Right lobe of liver (tissue), 6 donors: ENCODE results near the gene CNPY1. TPM values are rescaled to one million over a fixed set of nuclear protein-coding genes. Genes with fewer than 3 reads are reported as not detected.

Source experiments
- ATAC-seq, 4 donors: fragments of 200-7000 bp; cut with Tn5 transposase; one replicate each; pipeline ENCODE4 v1.9.1; 2020; ENCODE audit warnings: mild to moderate bottlenecking in 4 of 4, moderate library complexity in 4 of 4
- DNase-seq, 3 donors: peaks; one replicate each; pipeline ENCODE4 v3.0.0-alpha.2; 2020
- H3K27ac ChIP-seq, 3 donors: fragments of 200-600 bp; one replicate each; pipeline ENCODE4 v1.8.0; 2022
- H3K27me3 ChIP-seq, 2 donors: fragments of 200-600 bp; one replicate each; pipeline ENCODE4 v1.8.0; 2022
- H3K36me3 ChIP-seq, 4 donors: fragments of 200-600 bp; sonication (generic) in 1 of 4; one replicate each; pipeline versions ENCODE4 v1.5.1 to v1.8.0; 2017 to 2022; ENCODE audit warnings: control low read depth in 1 of 4
- H3K4me1 ChIP-seq, 4 donors: fragments of 200-600 bp; sonication (generic) in 1 of 4; one replicate each; pipeline versions ENCODE4 v1.5.1 to v1.8.0; 2017 to 2022; ENCODE audit warnings: control low read depth in 1 of 4
- H3K4me3 ChIP-seq, 3 donors: fragments of 200-600 bp; one replicate each; pipeline ENCODE4 v1.8.0; 2022
- H3K9me3 ChIP-seq, 4 donors: fragments of 200-600 bp; sonication (generic) in 1 of 4; one replicate each; pipeline versions ENCODE4 v1.5.1 to v1.8.0; 2017 to 2022; ENCODE audit warnings: control low read depth in 1 of 4
- CTCF ChIP-seq, 4 donors: fragments of 200-600 bp in 3 of 4; fragments of 450-650 bp in 1 of 4; IDR thresholded peaks; one replicate each; pipeline versions ENCODE4 v1.5.1 to v1.8.0; 2016 to 2022; ENCODE audit warnings: antibody characterized with exemption in 4 of 4, mild to moderate bottlenecking in 2 of 4
- POLR2A ChIP-seq: fragments of 450-650 bp; IDR thresholded peaks from one replicate; pipeline ENCODE4 v1.6.1; 2017; ENCODE audit warnings: antibody characterized with exemption, mild to moderate bottlenecking
- whole genome bisulfite sequencing: methylation state at CpG from one replicate; pipeline ENCODE4 v1.1.6; 2018; ENCODE audit warnings: low coverage, low lambda C conversion rate; ENCODE audit not compliant: insufficient coverage; ENCODE audit errors: missing lambda C conversion rate; 5-methylcytosine and 5-hydroxymethylcytosine counted together
- intact Hi-C, 2 donors: fragments of 100-400 bp; cut with DNase I; formaldehyde crosslinking; loops; one replicate each; pipeline versions ENCODE4 v1.11.2 to v1.14.1; 2022
- total RNA-seq, 6 experiments: library from RNA; depleted of rRNA in 2 of 6; stranded (reverse); fragments of >200 nt in 2 of 6; fragmentation: NEBNext Ultra II Directional in 3 of 6; extraction: Animal tissue kit (Norgen Biotek cat#: 25700) in 3 of 6; gene quantifications; one replicate each; pipeline versions ENCODE4 v1.1.0 to v1.2.4, GENCODE V29; 2016 to 2023
- donor health status: DM: no; HTN: yes; CAD: no.
- donor health status: DM: no; HTN: no; CAD: no.
- donor health status: DM: no; HTN: no; CAD: no.
- donor health status: DM: no; HTN: yes; CAD: no.
- donor health status: DM: no; HTN: yes; CAD: no.

Gene CNPY1
- total RNA-seq, 6 experiments from 2014 or later, result 0.19 TPM; not detected in 5

DNA sequence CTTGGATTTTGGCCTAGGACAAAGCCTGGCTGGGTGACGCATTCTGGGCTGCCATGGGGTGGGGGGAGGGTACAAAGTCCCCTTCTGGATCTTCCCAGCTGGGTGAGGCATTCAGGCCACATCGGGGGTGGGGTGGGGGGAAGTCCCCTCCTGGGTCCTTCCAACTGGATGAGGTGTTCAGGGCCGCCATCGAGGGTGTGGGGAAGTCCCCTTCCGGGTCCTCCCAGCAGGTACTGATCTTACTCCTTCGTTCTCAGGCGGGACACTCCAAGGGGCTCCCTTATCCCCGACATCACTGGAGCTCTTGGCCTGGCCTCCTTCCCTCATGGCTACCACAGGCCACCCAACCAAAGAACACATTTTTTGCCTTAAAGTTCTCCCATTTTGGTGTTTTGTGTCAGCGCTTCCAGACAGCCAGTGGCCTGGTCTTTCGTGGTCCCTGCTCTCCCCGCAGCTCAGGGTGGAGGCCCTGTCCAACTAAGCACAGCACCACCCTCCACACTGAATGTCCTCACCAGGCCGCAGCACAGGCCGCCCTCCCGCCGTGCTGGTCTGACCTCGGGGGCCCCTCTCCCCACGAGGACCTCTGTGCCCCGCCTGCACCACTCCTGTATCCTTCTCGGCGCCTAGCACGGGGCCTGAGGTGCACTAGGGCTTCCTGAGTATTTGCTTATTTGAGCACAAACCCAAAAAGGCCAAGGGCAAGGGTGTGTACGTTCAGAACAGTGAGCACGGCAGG is 49.9 kb downstream of the CNPY1 start:
- H3K27me3 ChIP-seq, result peaks cover 0 to 12% of the 10 kb centered on the region in 2 donors

GRCh38 chr7:155495440-155496248 is 50.7 kb downstream of the CNPY1 start:
- peaks cover 0 to 20% of the 10 kb centered on the region in 2 donors for H3K27me3 ChIP-seq
- H3K9me3 ChIP-seq, result no peaks in the 10 kb centered on the region
- intact Hi-C loops, result no loop called here
- DNase-seq (no peak), ATAC-seq (no peak)
- H3K4me1 ChIP-seq, result no peaks in the 10 kb centered on the region
- H3K4me3 ChIP-seq, result no peak overlapping the region
- WGBS, result 76% methylated on average over 6 of the region's 13 CpGs
- no peaks in the 10 kb centered on the region for H3K36me3 ChIP-seq
- no peak overlapping the region for H3K27ac ChIP-seq
- TF ChIP-seq POLR2A (no peak), CTCF (IDR thresholded peaks at IDR 0.05) (no peak)

More for the DNA sequence above, 49.9 kb downstream of the CNPY1 start:
- Histone ChIP-seq H3K27ac (no peak overlapping the region), H3K36me3 (no peaks in the 10 kb centered on the region), H3K4me3 (no peak overlapping the region), H3K4me1 (no peaks in the 10 kb centered on the region), H3K9me3 (no peaks in the 10 kb centered on the region)
- TF ChIP-seq CTCF (IDR thresholded peaks at IDR 0.05) (no peak), POLR2A (no peak)
- ATAC-seq (peak in 1 of 4 donors; percentile 22), DNase-seq (no peak)
- 77% methylated on average over 11 of the region's 23 CpGs for WGBS
- intact Hi-C loops, result no loop called here

- WGBS, result 81% methylated on average over 6 of the region's 16 CpGs
- Histone ChIP-seq H3K27me3 (peaks cover 0 to 23% of the 10 kb centered on the region in 2 donors), H3K4me3 (no peak overlapping the region), H3K9me3 (no peaks in the 10 kb centered on the region), H3K27ac (no peak overlapping the region), H3K36me3 (no peaks in the 10 kb centered on the region), H3K4me1 (no peaks in the 10 kb centered on the region)
- intact Hi-C loops, result no loop called here
- no peak for TF ChIP-seq CTCF (IDR thresholded peaks at IDR 0.05)
- TF ChIP-seq POLR2A, result no peak
- no peak for ATAC-seq
- no peak for DNase-seq
Observed at GRCh38 chr7:155494551-155494950, 51.8 kb downstream of the CNPY1 start.

DNA sequence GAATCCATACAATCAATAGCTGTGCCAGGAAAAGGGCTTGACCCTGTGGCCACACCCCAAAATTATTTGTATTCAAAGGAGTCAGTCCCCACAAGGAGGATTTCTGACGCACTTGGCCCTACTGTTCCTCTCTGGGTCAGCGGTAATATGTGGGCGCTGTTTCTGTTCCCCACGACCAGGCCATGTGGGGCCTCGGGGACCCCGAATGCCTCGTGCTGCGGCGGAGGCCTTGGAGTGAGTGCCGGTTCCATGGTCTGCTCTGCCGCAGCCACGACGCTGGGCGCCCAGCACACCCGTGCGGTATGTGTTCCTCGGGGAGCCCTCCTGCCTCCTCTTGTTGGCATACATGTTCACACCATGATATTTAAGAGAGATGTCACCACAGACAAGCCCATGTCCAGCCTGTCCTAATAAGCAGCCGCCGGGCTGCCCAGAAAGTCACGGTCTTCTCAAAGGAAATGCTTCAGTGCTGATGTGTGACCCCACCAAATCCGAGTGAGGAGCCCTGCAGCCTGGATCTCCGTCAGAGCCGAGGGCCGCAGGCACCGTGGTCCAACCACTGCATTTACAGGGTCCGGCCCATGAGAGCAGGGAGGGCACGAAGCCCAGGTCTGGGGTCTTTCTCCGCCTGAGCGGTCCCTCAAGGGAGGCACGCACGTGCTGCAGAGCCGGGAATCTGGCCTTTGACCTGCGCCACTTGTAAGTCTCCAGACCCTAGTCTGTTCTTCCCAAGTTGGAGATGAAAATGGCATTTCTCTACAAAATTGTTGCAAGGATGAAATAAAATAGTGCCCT is 52.4 kb downstream of the CNPY1 start:
- TF ChIP-seq CTCF (IDR thresholded peaks at IDR 0.05) (no peak), POLR2A (no peak)
- 87% methylated on average over 17 of the region's 33 CpGs for WGBS
- peaks cover 0 to 23% of the 10 kb centered on the region in 2 donors for H3K27me3 ChIP-seq
- intact Hi-C loops, result no loop called here
- no peaks in the 10 kb centered on the region for H3K4me1 ChIP-seq
- no peak overlapping the region for H3K4me3 ChIP-seq
- no peaks in the 10 kb centered on the region for H3K36me3 ChIP-seq
- no peaks in the 10 kb centered on the region for H3K9me3 ChIP-seq
- DNase-seq (no peak), ATAC-seq (no peak)
- H3K27ac ChIP-seq, result no peak overlapping the region
